Ishikawa (cell line): ENCODE measurements around the gene TMEM141.

ENCODE experiments used
- CEBPB ChIP-seq: IDR thresholded peaks from 2 replicates; pipeline ENCODE4 v1.6.1; 2012
- EP300 ChIP-seq: IDR thresholded peaks from 2 replicates; pipeline ENCODE4 v1.6.1; 2012; ENCODE audit warnings: borderline replicate concordance
- FOXM1 ChIP-seq: IDR thresholded peaks from 2 replicates; pipeline ENCODE4 v1.6.1; 2012; ENCODE audit warnings: low read depth, borderline replicate concordance
- TAF1 ChIP-seq: IDR thresholded peaks from 2 replicates; pipeline ENCODE4 v1.6.1; 2012; ENCODE audit warnings: low read depth, mild to moderate bottlenecking
- TCF12 ChIP-seq: IDR thresholded peaks from 2 replicates; pipeline ENCODE4 v1.6.1; 2012; ENCODE audit warnings: low read depth
- TEAD4 ChIP-seq: IDR thresholded peaks from 2 replicates; pipeline ENCODE4 v1.6.1; 2012
- YY1 ChIP-seq: IDR thresholded peaks from 2 replicates; pipeline ENCODE4 v1.6.1; 2012; ENCODE audit warnings: low read depth
- ZBTB7A ChIP-seq: IDR thresholded peaks from 2 replicates; pipeline ENCODE4 v1.6.1; 2012; ENCODE audit warnings: low read depth
- TF ChIP-seq, protein P1 (sequence below): IDR thresholded peaks from 2 replicates; pipeline ENCODE4 v1.6.1; 2012; ENCODE audit warnings: low read depth, mild to moderate bottlenecking
- TF ChIP-seq, protein P2 (sequence below): IDR thresholded peaks from 2 replicates; pipeline ENCODE4 v1.6.1; 2012

DNA sequence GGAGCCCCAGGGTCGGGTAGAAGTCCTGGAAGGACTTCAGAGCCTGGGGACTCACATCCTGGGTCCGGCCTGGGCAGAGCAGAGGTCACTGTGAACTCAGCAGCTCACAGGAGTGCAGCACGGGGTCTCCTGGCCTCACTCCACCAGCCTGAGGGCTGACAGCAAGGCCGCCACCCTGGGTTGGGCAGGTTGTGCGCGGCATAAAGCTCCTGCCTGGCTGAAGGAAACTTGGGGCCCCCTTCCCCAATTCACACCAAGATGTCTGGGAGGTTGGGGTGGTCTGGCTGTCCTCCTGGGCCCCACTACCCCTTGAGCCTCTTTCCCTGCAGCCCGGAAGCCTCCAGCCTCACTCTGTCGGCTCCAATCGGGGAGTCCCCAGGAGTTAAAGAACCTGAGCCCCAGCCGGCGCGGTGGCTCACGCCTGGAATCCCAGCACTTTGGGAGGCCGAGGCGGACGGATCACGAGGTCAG, 28.9 kb upstream of the TMEM141 start:
- no peak for TF ChIP-seq EP300
- TF ChIP-seq YY1, result no peak
- no peak for TF ChIP-seq CEBPB
- TF ChIP-seq FOXM1, result no peak
- TF ChIP-seq, protein P1, sequence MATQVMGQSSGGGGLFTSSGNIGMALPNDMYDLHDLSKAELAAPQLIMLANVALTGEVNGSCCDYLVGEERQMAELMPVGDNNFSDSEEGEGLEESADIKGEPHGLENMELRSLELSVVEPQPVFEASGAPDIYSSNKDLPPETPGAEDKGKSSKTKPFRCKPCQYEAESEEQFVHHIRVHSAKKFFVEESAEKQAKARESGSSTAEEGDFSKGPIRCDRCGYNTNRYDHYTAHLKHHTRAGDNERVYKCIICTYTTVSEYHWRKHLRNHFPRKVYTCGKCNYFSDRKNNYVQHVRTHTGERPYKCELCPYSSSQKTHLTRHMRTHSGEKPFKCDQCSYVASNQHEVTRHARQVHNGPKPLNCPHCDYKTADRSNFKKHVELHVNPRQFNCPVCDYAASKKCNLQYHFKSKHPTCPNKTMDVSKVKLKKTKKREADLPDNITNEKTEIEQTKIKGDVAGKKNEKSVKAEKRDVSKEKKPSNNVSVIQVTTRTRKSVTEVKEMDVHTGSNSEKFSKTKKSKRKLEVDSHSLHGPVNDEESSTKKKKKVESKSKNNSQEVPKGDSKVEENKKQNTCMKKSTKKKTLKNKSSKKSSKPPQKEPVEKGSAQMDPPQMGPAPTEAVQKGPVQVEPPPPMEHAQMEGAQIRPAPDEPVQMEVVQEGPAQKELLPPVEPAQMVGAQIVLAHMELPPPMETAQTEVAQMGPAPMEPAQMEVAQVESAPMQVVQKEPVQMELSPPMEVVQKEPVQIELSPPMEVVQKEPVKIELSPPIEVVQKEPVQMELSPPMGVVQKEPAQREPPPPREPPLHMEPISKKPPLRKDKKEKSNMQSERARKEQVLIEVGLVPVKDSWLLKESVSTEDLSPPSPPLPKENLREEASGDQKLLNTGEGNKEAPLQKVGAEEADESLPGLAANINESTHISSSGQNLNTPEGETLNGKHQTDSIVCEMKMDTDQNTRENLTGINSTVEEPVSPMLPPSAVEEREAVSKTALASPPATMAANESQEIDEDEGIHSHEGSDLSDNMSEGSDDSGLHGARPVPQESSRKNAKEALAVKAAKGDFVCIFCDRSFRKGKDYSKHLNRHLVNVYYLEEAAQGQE, result no peak
- TF ChIP-seq ZBTB7A, result no peak
- TF ChIP-seq, protein P2, sequence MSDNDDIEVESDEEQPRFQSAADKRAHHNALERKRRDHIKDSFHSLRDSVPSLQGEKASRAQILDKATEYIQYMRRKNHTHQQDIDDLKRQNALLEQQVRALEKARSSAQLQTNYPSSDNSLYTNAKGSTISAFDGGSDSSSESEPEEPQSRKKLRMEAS, result no peak
- no peak for TF ChIP-seq TEAD4
- TF ChIP-seq TAF1, result no peak
- TF ChIP-seq TCF12, result no peak
